K562 (cell line): ENCODE data around the gene TPMT. TPM values are rescaled to one million over a fixed set of nuclear protein-coding genes. Genes with fewer than 3 reads are reported as not detected.
A peak's percentile ranks its signal among the peaks of the same experiment; 100 is the strongest.

ENCODE experiments used
- ARNT ChIP-seq, 2 experiments: fragments of 450-650 bp; IDR thresholded peaks; 2 replicates each; pipeline ENCODE4 v1.6.1; 2016; ENCODE audit warnings: mild to moderate bottlenecking in 1 of 2
- CBFA2T3 ChIP-seq: fragments of 450-650 bp; IDR thresholded peaks from 2 replicates; pipeline ENCODE4 v1.6.1; 2017
- CBX3 ChIP-seq, 2 experiments: IDR thresholded peaks; 1 replicate in 1 of 2; 2 replicates in 1 of 2; pipeline ENCODE4 v1.6.1; 2012; ENCODE audit warnings: inconsistent platforms in 2 of 2, low read length in 2 of 2, borderline replicate concordance in 1 of 2, control low read depth in 1 of 2
- CBX5 ChIP-seq: IDR thresholded peaks from 2 replicates; pipeline ENCODE4 v1.6.1; 2014; ENCODE audit warnings: low read depth, borderline replicate concordance
- CBX8 ChIP-seq: fragments of 200-600 bp; sonication (generic); IDR thresholded peaks from 2 replicates; pipeline ENCODE4 v1.6.1; 2012; ENCODE audit warnings: borderline replicate concordance, mixed run types, low read depth, mild to moderate bottlenecking, moderate library complexity, mixed read lengths, low read length, control low read depth, inconsistent platforms; ENCODE audit not compliant: poor library complexity, severe bottlenecking; ENCODE audit errors: extremely low read depth
- CHAMP1 ChIP-seq: fragments of 450-650 bp; IDR thresholded peaks from 2 replicates; pipeline ENCODE4 v1.6.1; 2016; ENCODE audit warnings: mild to moderate bottlenecking
- CHD1 ChIP-seq: fragments of 200-600 bp; sonication (generic); IDR thresholded peaks from one replicate; pipeline ENCODE4 v1.6.1; 2012; ENCODE audit warnings: mild to moderate bottlenecking, moderate library complexity, low read length, inconsistent platforms
- DMBX1 ChIP-seq: fragments of 250-450 bp; sonication (Bioruptor Pico); IDR thresholded peaks from 2 replicates; pipeline ENCODE4 v1.8.0; 2022; ENCODE audit warnings: inconsistent platforms, mild to moderate bottlenecking, moderate library complexity, borderline replicate concordance
- IRF9 ChIP-seq: fragments of 450-650 bp; IDR thresholded peaks from 2 replicates; pipeline ENCODE4 v1.6.1; 2016; ENCODE audit warnings: missing biosample characterization, missing genetic modification characterization
- KLF16 ChIP-seq: IDR thresholded peaks from 2 replicates; pipeline ENCODE4 v1.6.1; 2016; ENCODE audit warnings: antibody characterized with exemption
- MAZ ChIP-seq, 2 experiments: fragments of 450-650 bp in 1 of 2; sonication (generic) in 1 of 2; formaldehyde crosslinking; IDR thresholded peaks in 1 of 2; conservative IDR thresholded peaks in 1 of 2; 2 replicates each; pipeline versions ENCODE4 v1.4.0 to v1.5.0; 2020; ENCODE audit warnings: mild to moderate bottlenecking in 1 of 2, missing genetic modification reagents in 1 of 2
- MTA3 ChIP-seq: fragments of 450-650 bp; formaldehyde crosslinking; IDR thresholded peaks from 2 replicates; pipeline ENCODE4 v1.6.1; 2017; ENCODE audit warnings: mild to moderate bottlenecking, borderline replicate concordance
- NR4A1 ChIP-seq, 2 experiments: fragments of 250-450 bp in 1 of 2; fragments of 450-650 bp in 1 of 2; sonication (Bioruptor Pico) in 1 of 2; IDR thresholded peaks; 2 replicates each; pipeline versions ENCODE4 v1.4.0 to v1.6.1; 2016 to 2020; ENCODE audit warnings: mild to moderate bottlenecking in 2 of 2, missing compliant biosample characterization in 1 of 2, missing genetic modification characterization in 1 of 2, moderate library complexity in 1 of 2
- POLR2AphosphoS5 ChIP-seq: IDR thresholded peaks from 2 replicates; pipeline ENCODE4 v1.6.1; 2011; ENCODE audit warnings: mild to moderate bottlenecking, low read depth, low read length, moderate library complexity; ENCODE audit not compliant: control insufficient read depth, insufficient read depth
- SMARCE1 ChIP-seq: fragments of 450-650 bp; IDR thresholded peaks from 2 replicates; pipeline ENCODE4 v1.7.1; 2016; ENCODE audit warnings: mild to moderate bottlenecking
- STAT5A ChIP-seq: IDR thresholded peaks from 2 replicates; pipeline ENCODE4 v1.6.1; 2012; ENCODE audit warnings: low read length, inconsistent platforms, borderline replicate concordance
- TAL1 ChIP-seq: fragments of 450-650 bp; IDR thresholded peaks from 2 replicates; pipeline ENCODE4 v1.6.1; 2016; ENCODE audit warnings: mild to moderate bottlenecking
- TRIM24 ChIP-seq, 2 experiments: fragments of 450-650 bp; IDR thresholded peaks; 2 replicates each; pipeline ENCODE4 v1.6.1; 2016
- ZNF311 ChIP-seq: fragments of 250-450 bp; sonication (Bioruptor Pico); IDR thresholded peaks from 2 replicates; pipeline ENCODE4 v1.4.0; 2020; ENCODE audit warnings: mild to moderate bottlenecking, moderate library complexity
- ZNF644 ChIP-seq: fragments of 200-800 bp; sonication (Bioruptor generic); IDR thresholded peaks from 2 replicates; pipeline ENCODE4 v1.6.1; 2016; ENCODE audit warnings: low read depth, missing genetic modification characterization, missing compliant biosample characterization
- ZNF77 ChIP-seq: fragments of 250-450 bp; sonication (Bioruptor Pico); IDR thresholded peaks from 2 replicates; pipeline ENCODE4 v1.5.0; 2020
- polyA plus RNA-seq, 8 experiments: library from polyadenylated mRNA; depleted of rRNA in 4 of 8; stranded (reverse) in 5 of 8; unstranded in 3 of 8; fragments of >200 nt; fragmentation: Nextera tagmentation in 2 of 8; fragmentation: Illumina TruSeq in 1 of 8; extraction: Ambion mirVana in 2 of 8; extraction: Trizol in 1 of 8; gene quantifications; 2 replicates each; pipeline versions ENCODE4 v1.2.1 to v1.2.3, GENCODE V29; 2011 to 2014; ENCODE audit warnings: inconsistent platforms in 1 of 8, missing spikeins in 1 of 8
- total RNA-seq, 7 experiments: library from RNA; depleted of rRNA in 6 of 7; stranded (reverse); fragments of >200 nt in 6 of 7; fragmentation: Illumina TruSeq in 2 of 7; extraction: Trizol in 2 of 7; gene quantifications; 2 replicates each; pipeline versions ENCODE4 v1.2.1 to v1.2.3, GENCODE V29; 2011 to 2021; ENCODE audit warnings: low replicate concordance in 1 of 7
- TF ChIP-seq, protein P1 (sequence below), 2 experiments: fragments of 150-350 bp in 1 of 2; IDR thresholded peaks; 2 replicates each; pipeline ENCODE4 v1.6.1; 2012 to 2016; ENCODE audit warnings: low read depth in 2 of 2, low read length in 2 of 2, mild to moderate bottlenecking in 1 of 2, moderate library complexity in 1 of 2

The TPMT gene
- total and polyA plus RNA-seq, 9 of the 15 experiments (the other 6 are each of a cell fraction or from before 2014, with no cell fraction given): 24.2 to 67.4 (median 46.5) TPM

DNA sequence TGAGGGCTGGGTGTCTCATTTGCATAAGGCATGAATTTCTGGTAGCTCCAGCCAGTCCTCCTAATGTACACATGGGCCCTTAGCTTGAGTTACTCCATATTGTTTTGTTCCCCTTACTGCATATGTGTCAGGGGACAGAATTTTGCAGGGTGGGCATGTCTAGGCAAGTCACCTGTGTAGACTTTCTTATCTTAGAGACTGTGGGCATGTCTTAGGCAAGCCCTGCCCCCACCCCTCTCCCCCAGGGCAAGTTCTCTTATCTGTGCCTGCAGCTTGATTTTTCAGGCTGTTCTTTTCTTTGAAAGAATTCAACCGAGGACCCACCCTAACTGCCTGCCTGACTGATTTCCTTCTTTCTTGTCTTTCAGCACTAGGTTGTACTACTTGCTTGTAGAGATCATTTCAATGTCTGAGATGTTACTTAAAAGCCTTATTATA, 64.5 kb downstream of the TPMT start (continued):
- TF ChIP-seq CBX8 (no peak), DMBX1 (peak; percentile 86), STAT5A (peak; percentile 53), ZNF77 (no peak), MTA3 (peak; percentile 44; the same call in 1 of the 2 replicates), ARNT (IDR thresholded peaks at IDR 0.05) (peak; percentile 25 to 73; a peak in 3 of 4 replicates), SMARCE1 (0 out of 2 replicates have a peak, but pooled peaks have one; percentile 43), ZNF644 (no peak), MAZ (CRISPR knock-in tag; conservative IDR thresholded peaks at IDR 0.05 in 1 of 2, IDR thresholded peaks at IDR 0.05 in 1 of 2) (0 out of 4 replicates have a peak, but pooled peaks of 1 of the 2 experiments have one; percentile 30), CHD1 (no peak), CBX5 (peak; percentile 98), TRIM24 (IDR thresholded peaks at IDR 0.05) (peak; percentile 97 to 98), CBFA2T3 (peak; percentile 92), IRF9 (tag) (peak; percentile 62; the same call in 1 of the 2 replicates), NR4A1 (CRISPR knock-in tag; IDR thresholded peaks at IDR 0.05) (no peak), NR4A1 (tag; IDR thresholded peaks at IDR 0.05) (peak; percentile 94), CBX3 (IDR thresholded peaks at IDR 0.05; ENCODE audit: borderline replicate concordance in 1 of 2, low read length in 2 of 2) (peak in 1 of 2 experiments; percentile 99; a peak in 2 of 3 replicates), ZNF311 (CRISPR knock-in tag) (peak; percentile 67; the same call in 1 of the 2 replicates), TAL1 (peak; percentile 82), KLF16 (peak; percentile 6; the same call in 1 of the 2 replicates), CHAMP1 (peak; percentile 81), POLR2AphosphoS5 (peak; percentile 74)
- TF ChIP-seq, protein P1, sequence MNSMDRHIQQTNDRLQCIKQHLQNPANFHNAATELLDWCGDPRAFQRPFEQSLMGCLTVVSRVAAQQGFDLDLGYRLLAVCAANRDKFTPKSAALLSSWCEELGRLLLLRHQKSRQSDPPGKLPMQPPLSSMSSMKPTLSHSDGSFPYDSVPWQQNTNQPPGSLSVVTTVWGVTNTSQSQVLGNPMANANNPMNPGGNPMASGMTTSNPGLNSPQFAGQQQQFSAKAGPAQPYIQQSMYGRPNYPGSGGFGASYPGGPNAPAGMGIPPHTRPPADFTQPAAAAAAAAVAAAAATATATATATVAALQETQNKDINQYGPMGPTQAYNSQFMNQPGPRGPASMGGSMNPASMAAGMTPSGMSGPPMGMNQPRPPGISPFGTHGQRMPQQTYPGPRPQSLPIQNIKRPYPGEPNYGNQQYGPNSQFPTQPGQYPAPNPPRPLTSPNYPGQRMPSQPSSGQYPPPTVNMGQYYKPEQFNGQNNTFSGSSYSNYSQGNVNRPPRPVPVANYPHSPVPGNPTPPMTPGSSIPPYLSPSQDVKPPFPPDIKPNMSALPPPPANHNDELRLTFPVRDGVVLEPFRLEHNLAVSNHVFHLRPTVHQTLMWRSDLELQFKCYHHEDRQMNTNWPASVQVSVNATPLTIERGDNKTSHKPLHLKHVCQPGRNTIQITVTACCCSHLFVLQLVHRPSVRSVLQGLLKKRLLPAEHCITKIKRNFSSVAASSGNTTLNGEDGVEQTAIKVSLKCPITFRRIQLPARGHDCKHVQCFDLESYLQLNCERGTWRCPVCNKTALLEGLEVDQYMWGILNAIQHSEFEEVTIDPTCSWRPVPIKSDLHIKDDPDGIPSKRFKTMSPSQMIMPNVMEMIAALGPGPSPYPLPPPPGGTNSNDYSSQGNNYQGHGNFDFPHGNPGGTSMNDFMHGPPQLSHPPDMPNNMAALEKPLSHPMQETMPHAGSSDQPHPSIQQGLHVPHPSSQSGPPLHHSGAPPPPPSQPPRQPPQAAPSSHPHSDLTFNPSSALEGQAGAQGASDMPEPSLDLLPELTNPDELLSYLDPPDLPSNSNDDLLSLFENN (IDR thresholded peaks at IDR 0.05; ENCODE audit: low read depth in 2 of 2, low read length in 2 of 2): peak in 1 of 2 experiments; percentile 48; a peak in 1 of 4 replicates
